Tibial nerve (tissue), 4 donors: Measurements from ENCODE around the gene ELOB.

Source experiments
- EP300 ChIP-seq, 2 donors: sonication (generic); formaldehyde crosslinking; IDR thresholded peaks; one replicate each; pipeline ENCODE4 v1.6.1; 2017; ENCODE audit warnings: antibody characterized with exemption in 2 of 2, mild to moderate bottlenecking in 1 of 2
- POLR2A ChIP-seq, 2 donors: fragments of 450-650 bp; IDR thresholded peaks; one replicate each; pipeline ENCODE4 v1.6.1; 2017; ENCODE audit warnings: antibody characterized with exemption in 2 of 2, mild to moderate bottlenecking in 2 of 2, moderate library complexity in 2 of 2
- TF ChIP-seq, protein P1 (sequence below), 5 experiments: fragments of 200-600 bp in 3 of 5; fragments of 450-650 bp in 2 of 5; sonication (generic) in 3 of 5; IDR thresholded peaks; one replicate each; pipeline ENCODE4 v1.5.1; 2016 to 2019; ENCODE audit warnings: antibody characterized with exemption in 5 of 5, mild to moderate bottlenecking in 3 of 5, moderate library complexity in 2 of 5

DNA sequence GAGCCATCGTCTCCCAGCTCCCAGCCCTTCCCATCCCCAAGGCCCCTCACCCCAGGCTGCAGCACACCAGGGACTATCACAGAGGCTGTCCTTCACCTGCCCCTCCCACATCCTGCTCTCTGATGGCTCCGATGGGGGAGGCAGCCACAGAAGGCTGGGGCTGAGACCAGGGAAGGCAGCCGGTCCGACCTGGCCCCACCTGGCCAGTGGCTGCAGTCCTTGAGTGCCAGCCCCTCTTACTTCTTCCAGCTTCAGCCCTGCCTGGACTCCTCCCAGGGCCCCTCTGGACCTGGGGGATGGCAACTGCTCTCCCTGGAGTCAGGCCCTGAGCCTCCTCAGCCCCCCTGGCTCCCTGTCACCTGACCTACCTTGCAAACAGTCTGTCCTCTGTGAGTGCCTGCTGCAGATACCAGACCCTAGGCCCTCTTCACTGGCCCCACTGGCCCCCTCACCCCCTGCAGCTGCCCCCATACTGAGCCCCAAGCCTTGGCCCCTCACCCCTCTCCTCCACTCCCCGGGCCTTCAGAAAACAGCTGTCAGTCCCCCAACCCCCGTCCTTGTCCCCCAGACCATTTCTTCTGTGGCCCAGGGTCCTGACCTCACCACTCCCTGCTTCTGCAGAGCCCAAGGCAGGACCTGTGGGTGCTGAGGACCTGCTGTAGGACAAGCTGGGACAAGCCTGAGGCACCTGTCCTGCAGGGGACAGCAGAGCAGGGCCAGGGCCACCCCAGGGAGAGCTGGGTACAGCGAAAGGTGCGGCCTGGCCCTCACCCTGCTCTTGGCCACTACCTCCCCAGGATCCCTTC lies 37.3 kb downstream of the ELOB start:
- no peak for TF ChIP-seq EP300 (IDR thresholded peaks at IDR 0.05)
- TF ChIP-seq, protein P1, sequence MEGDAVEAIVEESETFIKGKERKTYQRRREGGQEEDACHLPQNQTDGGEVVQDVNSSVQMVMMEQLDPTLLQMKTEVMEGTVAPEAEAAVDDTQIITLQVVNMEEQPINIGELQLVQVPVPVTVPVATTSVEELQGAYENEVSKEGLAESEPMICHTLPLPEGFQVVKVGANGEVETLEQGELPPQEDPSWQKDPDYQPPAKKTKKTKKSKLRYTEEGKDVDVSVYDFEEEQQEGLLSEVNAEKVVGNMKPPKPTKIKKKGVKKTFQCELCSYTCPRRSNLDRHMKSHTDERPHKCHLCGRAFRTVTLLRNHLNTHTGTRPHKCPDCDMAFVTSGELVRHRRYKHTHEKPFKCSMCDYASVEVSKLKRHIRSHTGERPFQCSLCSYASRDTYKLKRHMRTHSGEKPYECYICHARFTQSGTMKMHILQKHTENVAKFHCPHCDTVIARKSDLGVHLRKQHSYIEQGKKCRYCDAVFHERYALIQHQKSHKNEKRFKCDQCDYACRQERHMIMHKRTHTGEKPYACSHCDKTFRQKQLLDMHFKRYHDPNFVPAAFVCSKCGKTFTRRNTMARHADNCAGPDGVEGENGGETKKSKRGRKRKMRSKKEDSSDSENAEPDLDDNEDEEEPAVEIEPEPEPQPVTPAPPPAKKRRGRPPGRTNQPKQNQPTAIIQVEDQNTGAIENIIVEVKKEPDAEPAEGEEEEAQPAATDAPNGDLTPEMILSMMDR (IDR thresholded peaks at IDR 0.05), result no peak
- no peak for TF ChIP-seq POLR2A (IDR thresholded peaks at IDR 0.05)
